Right ventricle myocardium inferior (tissue), 1 donor: Measurements from ENCODE around the gene CDK17. TPM values are rescaled to one million over a fixed set of nuclear protein-coding genes. Genes with fewer than 3 reads are reported as not detected.
"Not testable (repeated sequence)": the region's sequence is repeated elsewhere in the genome, so short reads cannot be mapped to it uniquely, and the experiment has no call there.

Source experiments
- ATAC-seq: fragments of 200-7000 bp; cut with Tn5 transposase; one replicate; pipeline ENCODE4 v1.9.1; 2020; ENCODE audit warnings: mild to moderate bottlenecking, moderate library complexity
- DNase-seq: peaks from one replicate; pipeline ENCODE4 v3.0.0; 2021; ENCODE audit errors: missing footprints
- intact Hi-C: fragments of 100-400 bp; cut with DNase I; formaldehyde crosslinking; loops from one replicate; pipeline ENCODE4 v1.11.0; 2022
- total RNA-seq: library from RNA; stranded (reverse); fragmentation: NEBNext Ultra II Directional; extraction: Animal tissue kit (Norgen Biotek cat#: 25700); gene quantifications from one replicate; pipeline ENCODE4 v1.2.1, GENCODE V29; 2021
- donor health status: DM: no; HTN: yes; CAD: no; lungs with severe emphysema.

Gene CDK17
- total RNA-seq, 1 donor from 2014 or later = 16.0 TPM

DNA sequence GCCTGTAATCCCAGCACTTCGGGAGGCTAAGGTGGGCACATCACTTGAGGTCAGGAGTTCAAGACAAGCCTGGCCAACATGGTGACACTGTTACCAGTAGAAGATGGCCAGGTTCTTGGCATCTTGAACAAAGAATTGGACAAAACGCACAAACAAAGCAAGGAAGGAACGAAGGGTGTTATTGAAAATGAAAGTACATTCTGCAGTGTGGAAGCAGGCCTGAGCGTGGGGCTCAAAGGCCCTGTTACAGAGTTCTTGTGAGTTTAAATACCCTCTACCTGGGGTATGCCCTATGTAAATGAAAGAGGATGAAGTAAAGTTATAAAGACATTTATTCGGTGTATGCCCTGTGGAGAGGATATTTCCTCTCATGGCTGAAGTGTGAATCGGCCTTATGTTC, 20.8 kb upstream of the CDK17 start:
- ATAC-seq (no peak), DNase-seq (no peak)
- intact Hi-C loops = no loop called here

DNA sequence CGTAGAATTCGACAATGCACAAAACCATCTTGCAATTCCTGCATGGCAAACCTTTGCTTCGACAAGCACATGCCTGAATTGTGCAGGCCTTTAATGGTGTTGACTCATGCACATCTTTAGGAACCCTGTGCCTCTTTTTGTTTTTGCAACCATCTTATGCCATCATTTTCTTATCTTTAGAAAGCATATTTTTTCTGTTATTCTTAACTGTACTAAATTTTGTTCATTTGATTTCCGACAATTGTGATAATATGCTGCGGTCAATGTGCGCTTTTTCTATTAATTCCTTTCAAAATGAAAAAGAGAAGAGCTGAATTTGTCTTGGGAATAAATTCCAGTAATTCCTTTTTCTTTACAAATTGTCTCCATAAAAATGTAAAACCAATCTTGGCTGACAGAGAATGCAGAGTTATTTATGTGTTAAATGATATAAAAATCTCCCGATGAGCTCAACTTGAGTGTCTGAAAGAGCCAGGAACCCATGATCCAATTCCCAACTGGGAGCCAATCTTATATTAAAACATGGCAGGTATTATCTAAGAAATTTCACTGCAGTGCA, 20.1 kb upstream of the CDK17 start:
- intact Hi-C loops = no loop called here
- ATAC-seq (no peak), DNase-seq (no peak)

DNA sequence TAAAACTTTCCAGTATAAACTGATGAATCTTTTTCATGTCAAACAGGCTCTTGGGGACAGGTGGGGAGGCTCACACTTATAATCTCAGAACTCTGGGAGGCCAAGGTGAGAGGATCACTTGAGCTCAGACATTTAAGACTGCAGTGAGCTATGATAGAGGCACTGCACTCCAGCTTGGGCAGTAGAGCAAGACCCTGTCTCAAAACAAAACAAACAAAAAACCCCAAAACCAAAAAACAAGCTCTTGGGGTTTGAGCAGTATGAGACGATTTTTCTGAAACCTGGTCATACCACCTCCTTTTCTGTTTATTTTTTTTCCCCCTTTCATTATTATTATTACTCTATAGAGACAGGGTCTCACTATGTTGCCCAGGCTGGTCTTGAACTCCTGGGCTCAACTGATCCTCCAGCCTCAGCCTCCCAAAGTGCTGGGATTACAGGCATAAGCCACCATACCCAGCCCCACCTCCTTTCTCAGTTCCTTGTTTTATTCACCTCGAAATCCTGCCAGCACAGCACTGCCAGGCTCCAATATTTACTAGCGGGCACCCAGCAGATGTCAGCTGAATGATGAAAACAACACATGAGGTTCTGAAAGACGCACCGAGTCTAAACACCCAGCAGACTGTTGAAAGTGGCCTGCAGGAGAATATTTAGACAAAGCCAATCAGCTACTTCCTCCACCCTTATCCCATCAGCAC, 19.5 kb upstream of the CDK17 start:
- intact Hi-C loops = no loop called here
- no peak for ATAC-seq

DNA sequence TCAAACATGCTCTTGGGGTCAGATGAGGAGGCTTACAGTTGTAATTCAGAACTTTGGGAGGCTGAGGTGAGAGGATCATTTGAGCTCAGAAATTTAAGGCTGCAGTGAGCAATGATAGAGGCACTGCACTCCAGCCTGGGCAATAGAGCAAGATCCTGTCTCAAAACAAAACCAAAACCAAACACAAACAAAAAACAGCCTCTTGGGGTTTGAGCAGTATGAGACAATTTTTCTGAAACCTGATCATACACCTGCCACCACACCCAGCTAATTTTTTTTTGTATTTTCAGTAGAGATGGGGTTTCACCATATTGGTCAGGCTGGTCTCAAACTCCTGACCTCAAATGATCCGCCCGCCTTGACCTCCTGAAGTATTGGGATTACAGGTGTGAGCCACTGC, 17.4 kb upstream of the CDK17 start:
- ATAC-seq, DNase-seq, intact Hi-C loops: not testable (repeated sequence)

More for the DNA sequence above, 19.5 kb upstream of the CDK17 start:
- no peak for DNase-seq

DNA sequence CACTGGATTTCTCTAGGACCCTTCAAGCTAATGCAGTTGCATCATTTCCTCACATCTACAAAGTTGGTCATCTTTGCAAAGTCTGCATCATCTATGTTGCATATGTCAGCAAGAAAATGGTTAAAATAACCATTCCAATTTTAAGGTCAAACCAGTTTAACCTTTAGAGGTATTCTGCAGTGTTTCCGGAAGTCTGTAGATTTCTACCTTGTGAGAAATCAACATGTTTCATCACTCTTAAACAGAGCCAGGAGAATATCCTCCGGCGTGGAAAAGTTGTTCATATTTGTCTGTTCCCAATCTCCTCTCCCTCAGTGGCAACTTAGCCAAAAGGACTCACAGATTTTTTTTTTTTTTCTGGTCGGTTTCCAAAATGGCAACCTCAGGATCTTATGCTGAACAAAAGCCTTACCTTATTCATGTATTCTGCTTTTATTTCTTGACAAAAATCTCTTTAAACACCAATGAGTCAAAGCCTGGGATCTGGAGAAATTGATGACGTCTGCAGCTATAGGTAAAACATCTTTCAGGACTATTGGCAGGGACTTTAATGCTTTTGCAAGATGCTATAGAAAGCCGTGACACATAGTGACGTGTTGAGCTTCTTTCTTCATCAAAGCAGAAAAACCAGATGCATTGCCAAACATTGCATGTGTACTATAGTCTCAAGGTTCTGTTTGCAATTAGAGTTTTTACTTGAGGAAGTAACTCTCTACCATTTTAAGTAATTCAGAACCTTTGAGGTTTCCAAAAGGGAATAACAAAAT, 16.0 kb upstream of the CDK17 start:
- intact Hi-C loops = no loop called here
- no peak for ATAC-seq
- no peak for DNase-seq

DNA sequence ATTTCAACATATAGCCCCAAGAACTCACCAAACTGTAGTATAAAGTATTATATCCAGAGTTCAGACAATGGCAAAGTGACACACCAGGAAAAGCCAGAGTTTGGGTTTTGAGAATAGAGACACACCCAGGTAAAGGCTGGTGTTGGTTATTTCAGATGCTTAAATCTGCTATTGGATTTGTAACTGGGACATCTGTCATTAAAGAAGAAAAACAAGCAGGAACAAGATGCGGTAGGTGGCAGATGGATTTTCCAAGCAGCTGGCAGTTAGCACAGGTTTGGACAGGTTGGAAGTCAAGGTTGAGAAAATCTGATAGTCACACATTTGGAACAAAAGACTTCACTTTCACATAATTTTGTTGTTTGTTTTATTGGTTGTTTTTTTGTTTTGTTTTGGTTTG, 14.4 kb upstream of the CDK17 start:
- intact Hi-C loops = no loop called here
- no peak for ATAC-seq

DNA sequence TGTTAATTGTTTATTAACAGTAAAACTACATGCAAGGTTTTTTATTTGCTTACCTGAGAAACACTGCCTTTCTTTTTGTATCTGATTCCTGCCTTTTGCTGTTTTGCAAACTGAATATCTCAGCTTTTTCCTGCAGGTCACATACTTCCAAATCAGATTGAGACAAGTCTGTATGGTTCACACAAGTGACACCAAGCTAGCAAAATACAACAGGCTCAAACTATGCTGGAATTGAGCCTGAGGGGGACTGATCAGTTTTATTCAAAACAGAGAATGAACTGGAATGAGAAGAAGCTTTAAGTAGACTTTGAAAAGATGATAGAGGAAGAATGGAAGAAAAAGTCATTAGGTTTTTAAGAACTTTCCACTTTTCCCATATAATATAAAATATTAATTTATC, 12.2 kb upstream of the CDK17 start:
- intact Hi-C loops = no loop called here
- ATAC-seq (no peak), DNase-seq (no peak)

More for the DNA sequence above, 14.4 kb upstream of the CDK17 start:
- no peak for DNase-seq

DNA sequence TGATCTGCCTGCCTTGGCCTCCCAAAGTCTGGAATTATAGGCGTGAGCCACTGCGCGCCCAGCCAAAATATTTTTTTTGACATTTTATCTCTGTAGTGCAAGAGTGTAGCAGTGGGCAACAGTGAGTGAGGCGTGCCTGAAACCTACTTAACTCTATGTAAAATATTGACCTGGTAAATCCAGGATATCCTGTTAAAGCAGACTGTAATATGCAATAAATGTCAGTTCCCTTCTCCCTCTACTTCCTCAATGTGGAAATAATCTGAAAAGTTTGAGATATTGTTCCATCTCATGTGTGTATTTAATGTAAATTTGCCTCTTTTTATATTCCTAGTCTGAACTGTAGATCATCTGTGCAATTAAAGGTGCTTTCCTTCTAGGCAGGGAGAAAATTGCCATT, 9.5 kb upstream of the CDK17 start:
- ATAC-seq (no peak), DNase-seq (no peak)
- intact Hi-C loops = no loop called here

DNA sequence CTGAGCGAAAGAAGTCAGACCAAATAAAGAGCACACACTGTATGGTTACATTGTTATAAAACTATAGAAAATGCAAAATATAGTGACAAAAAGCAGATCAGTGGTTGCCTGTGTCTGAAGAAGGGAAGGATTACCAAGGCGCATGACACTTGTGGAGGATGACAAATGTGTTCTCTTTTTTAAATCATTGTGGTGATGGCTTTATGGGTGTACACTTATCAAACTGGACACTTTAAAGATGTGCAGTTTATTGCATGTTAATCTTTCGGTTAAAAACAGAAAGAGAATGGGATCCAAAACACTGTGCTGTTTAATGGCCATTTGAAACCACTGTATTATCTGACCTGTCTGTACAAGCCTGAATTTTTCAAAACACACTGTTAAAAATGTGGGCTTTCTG, 8.8 kb upstream of the CDK17 start:
- DNase-seq (no peak), ATAC-seq (no peak)
- intact Hi-C loops = no loop called here

DNA sequence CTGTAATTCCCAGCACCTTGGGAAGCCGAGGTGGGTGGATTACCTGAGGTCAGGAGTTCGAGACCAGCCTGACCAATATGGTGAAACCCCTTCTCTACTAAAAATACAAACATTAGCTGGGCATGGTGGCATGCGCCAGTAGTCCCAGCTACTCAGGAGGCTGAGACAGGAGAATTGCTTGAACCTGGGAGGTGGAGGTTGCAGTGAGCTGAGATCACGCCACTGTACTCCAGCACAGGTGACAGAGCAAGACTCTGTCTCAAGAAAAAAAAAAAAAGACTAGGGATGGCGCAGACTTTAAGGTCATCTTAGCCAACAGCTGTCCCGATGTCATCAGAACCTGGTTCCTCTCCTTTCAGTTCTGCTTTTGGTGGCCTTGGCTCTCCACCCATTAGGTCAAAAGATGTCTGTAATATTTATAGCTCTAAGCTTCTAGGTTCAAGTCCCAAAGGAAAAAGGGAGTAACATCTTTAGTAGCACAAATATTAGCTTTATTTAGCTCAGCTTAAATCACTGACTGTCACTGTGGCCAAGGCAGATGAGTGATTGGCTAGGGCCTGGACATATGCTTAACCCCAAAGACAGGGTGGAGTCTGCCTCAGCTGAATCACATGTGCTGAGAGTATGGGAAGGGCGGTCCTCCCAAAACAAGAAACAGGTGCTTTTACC, 7.3 kb upstream of the CDK17 start:
- intact Hi-C loops, DNase-seq: not testable (repeated sequence)
- ATAC-seq = peak; percentile 50

DNA sequence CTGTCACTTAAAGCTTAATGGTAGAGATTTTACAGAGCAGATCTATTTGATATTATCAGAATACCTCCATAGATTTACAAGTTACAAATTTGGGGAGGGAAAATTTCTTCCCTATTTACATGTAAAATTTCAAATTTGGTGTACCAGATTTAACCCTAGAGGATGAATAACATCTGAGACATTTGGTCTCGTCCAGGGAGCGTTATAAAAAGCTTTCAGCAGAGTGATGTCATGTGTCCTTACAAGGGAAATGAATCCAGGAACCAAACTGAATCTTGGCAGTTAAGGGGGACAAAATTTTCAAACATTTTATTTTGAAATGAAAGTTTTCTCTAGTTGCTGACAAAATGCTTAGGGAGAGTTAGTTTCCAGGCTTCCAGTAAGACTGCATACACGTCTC, 4.5 kb upstream of the CDK17 start:
- ATAC-seq (no peak), DNase-seq (no peak)
- intact Hi-C loops = loop anchor here (5.0 kb wide), 3 partner anchors 88 to 342 kb away; no protein-coding TSS in a partner anchor

DNA sequence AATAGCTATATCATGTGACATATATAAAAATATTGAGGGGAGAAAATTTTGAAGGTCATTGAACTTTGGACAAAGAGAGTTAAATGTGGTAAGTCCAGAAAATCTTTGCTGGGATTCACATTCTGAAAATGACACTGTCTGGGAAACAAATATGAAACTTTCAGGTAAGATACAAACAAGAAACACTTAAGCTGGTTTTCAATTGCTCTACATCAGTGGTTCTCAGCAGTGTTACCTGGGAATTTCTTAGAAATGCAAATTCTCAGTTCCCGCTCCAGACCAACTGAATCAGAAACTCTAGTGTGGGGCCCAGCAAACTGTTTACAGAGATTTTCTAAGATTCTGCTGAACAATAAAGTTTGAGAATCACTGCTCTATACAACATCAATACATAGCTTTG, 3.6 kb upstream of the CDK17 start:
- intact Hi-C loops = loop anchor here (5.0 kb wide), 3 partner anchors 88 to 342 kb away; no protein-coding TSS in a partner anchor
- no peak for DNase-seq
- no peak for ATAC-seq

DNA sequence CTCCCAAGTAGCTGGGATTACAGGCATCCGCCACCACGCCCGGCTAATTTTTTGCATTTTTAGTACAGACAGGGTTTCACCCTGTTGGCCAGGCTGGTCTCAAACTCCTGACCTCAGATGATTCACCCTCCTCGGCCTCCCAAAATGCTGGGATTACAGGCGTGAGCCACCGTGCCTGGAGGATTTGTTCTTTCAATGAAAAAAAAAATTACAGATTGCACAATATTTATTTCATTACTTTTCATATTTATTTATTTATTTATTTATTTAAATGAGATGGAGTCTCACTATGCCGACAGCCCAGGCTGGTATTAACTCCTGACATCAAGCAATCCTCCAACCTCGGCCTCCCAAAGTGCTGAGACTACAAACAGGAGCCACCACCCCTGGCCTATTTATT, 2.3 kb upstream of the CDK17 start:
- not testable (repeated sequence) for ATAC-seq, DNase-seq
- intact Hi-C loops = loop anchor here (5.0 kb wide), 3 partner anchors 90 to 340 kb away; no protein-coding TSS in a partner anchor

DNA sequence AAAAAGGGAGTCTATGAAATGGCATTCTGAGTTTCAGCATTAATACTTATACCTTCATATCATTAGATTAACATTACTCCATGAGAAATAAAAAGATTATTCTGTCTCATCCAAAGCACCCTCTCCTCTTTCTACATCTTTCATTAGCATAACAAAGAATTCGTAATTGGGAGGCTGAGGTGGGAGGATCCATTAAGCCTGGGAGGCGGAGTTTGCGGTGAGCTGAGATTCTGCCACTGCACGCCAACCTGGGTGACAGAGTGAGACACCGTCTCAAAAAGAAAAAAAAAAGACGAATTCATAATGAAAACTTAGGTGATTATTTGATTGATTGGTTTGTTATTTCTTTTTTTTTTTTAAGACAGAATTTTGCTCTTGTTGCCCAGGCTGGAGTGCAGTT, 1.8 kb upstream of the CDK17 start:
- no peak for ATAC-seq
- DNase-seq = no peak
- intact Hi-C loops = loop anchor here (5.0 kb wide), 3 partner anchors 90 to 340 kb away; no protein-coding TSS in a partner anchor

DNA sequence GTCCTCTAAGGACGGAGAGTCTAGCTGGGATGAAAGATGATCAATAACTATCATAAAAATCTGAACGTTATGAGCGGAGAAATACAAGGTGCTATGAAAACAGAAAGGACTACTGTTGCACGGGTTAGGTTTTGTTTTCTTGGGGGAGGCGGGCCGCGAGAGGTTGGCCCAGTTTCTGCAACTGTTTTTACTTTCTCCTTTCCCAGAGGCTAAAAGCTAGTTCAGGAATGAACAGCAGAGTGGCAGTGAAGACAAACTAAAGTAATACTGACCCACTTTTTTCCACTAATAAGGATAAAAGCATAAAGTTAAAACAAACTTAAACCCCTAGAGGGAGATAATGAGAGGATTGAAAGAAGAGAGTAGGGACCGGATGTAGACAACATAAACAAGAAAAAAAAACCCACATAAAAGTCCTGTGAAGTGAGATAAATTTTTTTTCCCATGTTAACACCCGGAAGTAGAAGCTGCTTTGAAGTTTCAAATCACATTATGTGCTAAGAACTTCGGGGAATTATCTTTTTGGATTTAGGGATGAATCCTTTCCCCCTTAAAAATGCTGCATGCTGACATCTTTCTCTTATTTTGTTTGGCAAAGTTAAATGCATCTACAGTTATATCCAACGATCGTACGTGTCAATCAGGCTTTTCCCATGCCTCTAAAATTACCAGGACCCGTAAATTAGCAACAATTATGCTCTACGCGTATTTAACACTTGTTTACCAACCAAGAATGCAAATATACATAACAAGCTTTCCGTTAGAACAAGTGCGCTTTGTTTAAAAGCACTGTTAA, 1.0 kb upstream of the CDK17 start:
- intact Hi-C loops = loop anchor here (2.0 to 5.0 kb wide), 4 partner anchors 91 to 339 kb away; no protein-coding TSS in a partner anchor
- DNase-seq (no peak), ATAC-seq (peak; percentile 6)

DNA sequence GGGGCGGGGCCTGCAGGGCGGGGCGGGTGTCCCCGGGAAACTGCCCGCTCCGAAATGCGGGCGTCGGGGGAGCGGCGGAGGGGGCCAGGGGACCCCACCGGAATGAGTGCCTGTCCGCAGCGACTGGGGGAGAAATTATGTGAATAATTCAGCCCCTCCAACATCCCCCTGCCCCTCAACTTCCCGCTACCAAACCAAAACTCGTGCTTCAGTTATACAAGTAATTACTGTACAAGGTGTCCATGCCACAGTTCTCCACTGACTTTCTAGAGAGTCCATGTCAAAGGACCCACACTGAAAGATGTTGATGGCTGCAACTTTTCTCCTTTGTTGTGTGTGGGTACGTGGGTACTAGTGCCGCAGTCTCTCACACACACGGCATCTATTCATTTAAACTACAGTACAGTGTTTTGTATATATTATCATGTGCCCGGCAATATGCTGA, 414 bp upstream of the CDK17 start:
- intact Hi-C loops = loop anchor here (2.0 to 5.0 kb wide), 4 partner anchors 92 to 338 kb away; no protein-coding TSS in a partner anchor
- no peak for DNase-seq
- ATAC-seq = peak; percentile 17

DNA sequence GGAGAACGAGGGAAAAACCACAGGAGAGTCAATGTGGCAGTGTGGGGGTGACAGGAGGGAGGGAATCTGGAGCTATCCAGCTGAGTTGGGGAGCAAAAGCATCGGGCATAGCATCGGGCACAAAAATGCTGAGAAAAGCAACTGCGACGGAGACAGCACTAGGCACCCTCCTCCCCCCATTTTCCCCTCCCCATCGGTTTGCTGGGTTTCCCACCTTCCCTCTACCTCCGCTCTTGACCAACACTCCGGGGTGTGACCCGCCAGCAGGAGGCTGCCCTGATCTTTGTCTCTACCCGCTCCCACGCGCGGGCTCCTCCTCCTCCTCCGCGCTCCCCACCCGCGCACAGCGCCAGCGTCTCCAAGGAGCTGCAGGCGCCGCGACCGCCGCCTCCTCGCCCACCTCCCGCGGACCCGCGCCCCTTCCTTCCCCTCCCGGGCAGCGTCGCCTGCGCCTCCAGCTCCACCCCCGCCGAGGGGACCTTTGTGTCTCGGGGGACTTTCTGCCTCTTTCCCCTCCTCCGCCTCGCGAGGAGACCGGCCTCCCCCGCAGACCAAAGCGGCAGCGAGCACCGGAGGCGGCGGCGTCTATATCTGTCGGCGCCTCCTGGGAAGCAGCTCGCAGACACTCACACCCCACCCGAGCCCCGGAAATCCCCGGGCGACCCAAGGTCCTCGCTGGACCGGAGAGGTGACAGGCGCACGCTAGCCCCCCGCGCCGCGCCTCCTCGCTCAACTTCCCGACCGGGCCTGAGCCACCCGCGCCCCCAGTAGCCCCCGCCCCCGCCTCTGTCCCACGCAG, 920 bp downstream of the CDK17 start:
- intact Hi-C loops = loop anchor here (5.0 kb wide), 2 partner anchors 47 to 97 kb away; no protein-coding TSS in a partner anchor
- ATAC-seq (peak; percentile 73), DNase-seq (peak; percentile 93)
